ENCODE results near the gene STAT4.

GRCh38 chr2:191125646-191126045, 25.1 kb downstream of the STAT4 start:
- no peak for TF ChIP-seq POLR2AphosphoS5 (IDR thresholded peaks at IDR 0.05)
- TF ChIP-seq CTCF (IDR thresholded peaks at IDR 0.05) = no peak
- TF ChIP-seq POLR2A (IDR thresholded peaks at IDR 0.05) = no peak
